HCT116 (cell line): ENCODE measurements around the gene CREBZF.

ENCODE experiments used
- CEBPB ChIP-seq: IDR thresholded peaks from 2 replicates; pipeline ENCODE4 v1.6.1; 2012; ENCODE audit warnings: low read depth
- CTCF ChIP-seq, 3 experiments: fragments of 200-600 bp in 1 of 3; sonication (generic) in 1 of 3; IDR thresholded peaks in 2 of 3; conservative IDR thresholded peaks in 1 of 3; 2 replicates each; pipeline ENCODE4 v1.5.1; 2012 to 2017; ENCODE audit warnings: low read depth in 2 of 3, low read length in 2 of 3, antibody characterized with exemption in 1 of 3, borderline replicate concordance in 1 of 3, control low read depth in 1 of 3, mild to moderate bottlenecking in 1 of 3, mixed read lengths in 1 of 3, mixed run types in 1 of 3, moderate library complexity in 1 of 3; ENCODE audit not compliant: insufficient read depth in 1 of 3
- EGR1 ChIP-seq: IDR thresholded peaks from 2 replicates; pipeline ENCODE4 v1.6.1; 2012; ENCODE audit warnings: low read depth
- EZH2 ChIP-seq: fragments of 200-600 bp; sonication (generic); IDR thresholded peaks from 2 replicates; pipeline ENCODE4 v1.6.1; 2017; ENCODE audit warnings: antibody characterized with exemption, mixed run types
- EZH2phosphoT487 ChIP-seq: fragments of 200-600 bp; IDR thresholded peaks from 2 replicates; pipeline ENCODE4 v1.6.1; 2018; ENCODE audit warnings: antibody characterized with exemption, borderline replicate concordance
- FOSL1 ChIP-seq: IDR thresholded peaks from 2 replicates; pipeline ENCODE4 v1.6.1; 2012; ENCODE audit warnings: low read depth
- JUND ChIP-seq: IDR thresholded peaks from 2 replicates; pipeline ENCODE4 v1.6.1; 2012
- MAX ChIP-seq: IDR thresholded peaks from 2 replicates; pipeline ENCODE4 v1.6.1; 2012
- POLR2AphosphoS5 ChIP-seq: IDR thresholded peaks from 2 replicates; pipeline ENCODE4 v1.6.1; 2011; ENCODE audit warnings: mild to moderate bottlenecking, low read depth, low read length, moderate library complexity
- RAD21 ChIP-seq: IDR thresholded peaks from 2 replicates; pipeline ENCODE4 v1.6.1; 2012; ENCODE audit warnings: low read depth, mild to moderate bottlenecking
- SP1 ChIP-seq: IDR thresholded peaks from 2 replicates; pipeline ENCODE4 v1.6.1; 2012; ENCODE audit warnings: low read depth
- TCF7L2 ChIP-seq: IDR thresholded peaks from 2 replicates; pipeline ENCODE4 v1.7.0; 2011; ENCODE audit warnings: borderline replicate concordance, inconsistent platforms; ENCODE audit not compliant: insufficient read depth, insufficient read length; ENCODE audit errors: extremely low read depth
- YY1 ChIP-seq: IDR thresholded peaks from 2 replicates; pipeline ENCODE4 v1.6.1; 2011; ENCODE audit warnings: low read length, low read depth, moderate library complexity, mild to moderate bottlenecking; ENCODE audit not compliant: insufficient replicate concordance; ENCODE audit errors: extremely low read depth
- ZFX ChIP-seq: fragments of 450-650 bp; IDR thresholded peaks from 2 replicates; pipeline ENCODE4 v1.6.1; 2017

DNA sequence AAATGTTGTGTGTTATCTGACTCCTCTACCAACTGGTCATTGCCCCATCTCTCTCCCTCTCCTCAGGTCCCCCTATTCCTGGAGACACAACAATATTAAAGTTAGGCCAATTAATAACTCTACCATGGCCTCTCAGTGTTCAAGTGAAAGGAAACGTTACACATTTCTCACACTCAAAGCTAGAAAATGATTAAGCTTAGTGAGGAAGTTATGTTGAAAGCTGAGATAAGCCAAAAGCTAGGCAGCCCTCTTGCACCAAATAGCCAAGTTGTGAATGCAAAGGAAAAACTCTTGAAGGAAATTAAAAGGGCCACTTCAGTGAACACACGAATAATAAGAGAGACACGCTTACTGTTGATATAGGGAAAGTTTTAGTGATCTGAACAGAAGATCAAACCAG is 44.7 kb downstream of the CREBZF start:
- TF ChIP-seq RAD21 (no peak), MAX (no peak), CTCF (IDR thresholded peaks at IDR 0.05 in 2 of 3, conservative IDR thresholded peaks at IDR 0.05 in 1 of 3; ENCODE audit: borderline replicate concordance in 1 of 3, insufficient read depth in 1 of 3, low read depth in 2 of 3, low read length in 2 of 3) (no peak), EZH2 (no peak), POLR2AphosphoS5 (no peak), YY1 (no peak), EZH2phosphoT487 (no peak), FOSL1 (no peak), SP1 (no peak), ZFX (no peak), CEBPB (no peak), JUND (no peak), EGR1 (no peak), TCF7L2 (no peak)
